B cell (primary cell): ENCODE data around the gene ZNF138. TPM values are rescaled to one million over a fixed set of nuclear protein-coding genes. Genes with fewer than 3 reads are reported as not detected.

Experiments used
- ATAC-seq: fragments of 200-7000 bp; cut with Tn5 transposase; one replicate; pipeline ENCODE4 v1.10.0; 2021; ENCODE audit warnings: low read depth, mild to moderate bottlenecking, moderate number of reproducible peaks, moderate library complexity
- CTCF ChIA-PET: fragments of 350-600 bp; sonication (Branson Sonifier 250); formaldehyde crosslinking; loops from one replicate; lab custom pipeline; 2021; ENCODE audit warnings: antibody characterized with exemption, inconsistent platforms; lab: Charles Lee
- POLR2A ChIA-PET: fragments of 350-600 bp; sonication (Branson Sonifier 250); formaldehyde crosslinking; loops from one replicate; lab custom pipeline; 2021; ENCODE audit warnings: antibody characterized with exemption; lab: Charles Lee
- DNase-seq: peaks from one replicate; pipeline ENCODE4 v3.0.0; 2013
- H2AFZ ChIP-seq: 2 replicates; pipeline ENCODE4 v1.6.1; 2012; ENCODE audit warnings: mild to moderate bottlenecking, low read depth, low read length; ENCODE audit not compliant: insufficient read depth, poor library complexity, severe bottlenecking
- H3K27ac ChIP-seq, 2 donors: 1 replicate in 1 of 2; 2 replicates in 1 of 2; pipeline ENCODE4 v1.5.1; 2012 to 2013; ENCODE audit warnings: low read length in 2 of 2, mild to moderate bottlenecking in 2 of 2, moderate library complexity in 1 of 2
- H3K27me3 ChIP-seq, 4 experiments: fragments of 200-600 bp in 1 of 4; sonication (generic) in 1 of 4; replicated peaks in 1 of 4; 1 replicate in 2 of 4; 2 replicates in 2 of 4; pipeline versions ENCODE4 v1.6.1 to v1.7.0; 2013 to 2016; ENCODE audit warnings: low read length in 3 of 4, mild to moderate bottlenecking in 2 of 4, mixed read lengths in 1 of 4, moderate library complexity in 1 of 4; ENCODE audit not compliant: insufficient read depth in 4 of 4, control insufficient read depth in 3 of 4; ENCODE audit errors: control extremely low read depth in 1 of 4
- H3K36me3 ChIP-seq, 2 experiments: replicated peaks in 1 of 2; 1 replicate in 1 of 2; 2 replicates in 1 of 2; pipeline versions ENCODE4 v1.6.1 to v1.7.1; 2013; ENCODE audit warnings: low read length in 1 of 2; ENCODE audit not compliant: insufficient read depth in 2 of 2, control insufficient read depth in 1 of 2; ENCODE audit errors: control extremely low read depth in 1 of 2, extremely low read depth in 1 of 2
- H3K4me1 ChIP-seq, 2 donors: fragments of 200-600 bp in 1 of 2; sonication (generic) in 1 of 2; 1 replicate in 1 of 2; 2 replicates in 1 of 2; pipeline versions ENCODE4 v1.5.1 to v1.6.1; 2013 to 2017; ENCODE audit warnings: low read length in 2 of 2; ENCODE audit not compliant: control insufficient read depth in 2 of 2, insufficient read depth in 2 of 2
- H3K4me2 ChIP-seq: replicated peaks from 2 replicates; pipeline ENCODE3; 2012; ENCODE audit warnings: mild to moderate bottlenecking, low read depth, low read length; ENCODE audit not compliant: poor library complexity, severe bottlenecking
- H3K4me3 ChIP-seq, 5 experiments: fragments of 200-600 bp in 1 of 5; sonication (generic) in 1 of 5; 1 replicate in 3 of 5; 2 replicates in 2 of 5; pipeline versions ENCODE4 v1.5.1 to v1.7.0; 2011 to 2016; ENCODE audit warnings: low read length in 4 of 5, mild to moderate bottlenecking in 4 of 5, low read depth in 2 of 5, control low read depth in 1 of 5, moderate library complexity in 1 of 5; ENCODE audit not compliant: insufficient read depth in 1 of 5; ENCODE audit errors: control extremely low read depth in 1 of 5, extremely low read depth in 1 of 5
- H3K79me2 ChIP-seq: fragments of 200-600 bp; sonication (generic); one replicate; pipeline ENCODE4 v1.6.0; 2016; ENCODE audit warnings: low read length; ENCODE audit not compliant: control insufficient read depth, insufficient read depth
- H3K9ac ChIP-seq: fragments of 200-600 bp; sonication (generic); 2 replicates; pipeline ENCODE4 v1.6.1; 2017; ENCODE audit warnings: mild to moderate bottlenecking, low read length, moderate library complexity
- H3K9me3 ChIP-seq, 3 donors: one replicate each; pipeline versions ENCODE4 v1.6.1 to v1.7.1; 2013; ENCODE audit warnings: low read length in 2 of 3; ENCODE audit not compliant: control insufficient read depth in 2 of 3, insufficient read depth in 1 of 3; ENCODE audit errors: control extremely low read depth in 1 of 3
- H4K20me1 ChIP-seq: 2 replicates; pipeline ENCODE4 v1.6.0; 2012; ENCODE audit warnings: mild to moderate bottlenecking, low read length; ENCODE audit not compliant: insufficient read depth, control insufficient read depth, poor library complexity, severe bottlenecking
- H3K27ac Mint-ChIP-seq: one replicate; pipeline ENCODE4 v1.8.0; 2021; ENCODE audit warnings: mixed read lengths
- H3K27me3 Mint-ChIP-seq: one replicate; pipeline ENCODE4 v1.8.0; 2021; ENCODE audit warnings: mixed read lengths
- H3K4me1 Mint-ChIP-seq: one replicate; pipeline ENCODE4 v1.8.0; 2021; ENCODE audit warnings: mixed read lengths
- H3K4me3 Mint-ChIP-seq: one replicate; pipeline ENCODE4 v1.8.0; 2021; ENCODE audit warnings: mixed read lengths
- H3K9me3 Mint-ChIP-seq: one replicate; pipeline ENCODE4 v1.8.0; 2022; ENCODE audit warnings: mixed read lengths; ENCODE audit not compliant: insufficient read depth
- EZH2 ChIP-seq: IDR thresholded peaks from 2 replicates; pipeline ENCODE4 v1.6.1; 2012; ENCODE audit warnings: borderline replicate concordance, low read depth, mild to moderate bottlenecking, moderate library complexity, low read length; ENCODE audit not compliant: insufficient read depth, poor library complexity, severe bottlenecking
- WGBS: methylation state at CpG from one replicate; pipeline ENCODE4 v1.1.5; 2013; ENCODE audit warnings: missing lambda C conversion rate; ENCODE audit not compliant: insufficient coverage; 5-methylcytosine and 5-hydroxymethylcytosine counted together
- intact Hi-C: fragments of 100-400 bp; cut with micrococcal nuclease; formaldehyde crosslinking; loops from one replicate; pipeline ENCODE4 v1.10.0; 2022
- polyA plus RNA-seq: library from polyadenylated mRNA; depleted of rRNA; stranded (reverse); fragments of >200 nt; gene quantifications from 2 replicates; pipeline ENCODE4 v1.2.3, GENCODE V29; 2012
- total RNA-seq, 2 donors: library from RNA; stranded (reverse); fragments of 120-200 nt in 1 of 2; gene quantifications; 1 replicate in 1 of 2; 2 replicates in 1 of 2; pipeline versions ENCODE4 v1.2.3 to v1.2.4, GENCODE V29; 2013 to 2022
- TF ChIP-seq, protein P1 (sequence below): fragments of 200-600 bp; IDR thresholded peaks from one replicate; pipeline ENCODE4 v1.8.0; 2022; ENCODE audit warnings: antibody characterized with exemption, mild to moderate bottlenecking

ZNF138 gene
- total and polyA plus RNA-seq, 2 donors (not counting 1 experiment from before 2014, with no cell fraction given) = 10.1 to 26.6 TPM

DNA sequence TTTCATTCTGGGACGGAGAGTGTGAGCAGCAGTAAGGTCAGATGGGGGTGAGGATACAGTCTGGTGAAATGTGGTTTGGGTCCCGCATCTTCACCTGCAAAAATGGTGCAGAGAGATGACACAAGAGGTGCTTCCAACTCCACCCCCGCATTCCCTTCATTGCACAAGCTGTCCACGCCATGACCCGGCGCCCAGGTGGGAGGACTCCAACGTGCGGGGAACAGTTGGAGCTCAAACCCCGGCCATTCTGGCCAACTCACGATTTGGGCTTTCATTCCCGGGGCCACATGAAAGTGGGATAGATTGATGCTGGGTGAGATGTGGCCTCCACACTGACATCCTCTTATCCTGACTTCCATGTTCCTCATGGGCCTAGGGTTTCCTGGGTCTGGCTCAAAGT, 74.3 kb downstream of the ZNF138 start:
- no peak overlapping the region for H3K27ac Mint-ChIP-seq
- ATAC-seq (no peak), DNase-seq (no peak)
- Histone ChIP-seq H3K36me3 (no peaks in the 10 kb centered on the region), H3K27me3 (no peaks in the 10 kb centered on the region), H3K79me2 (no peaks in the 10 kb centered on the region), H4K20me1 (no peaks in the 10 kb centered on the region), H3K4me2 (no peak overlapping the region), H3K9me3 (peaks cover 0 to 44% (median 0%) of the 10 kb centered on the region in 3 donors), H3K4me3 (no peak overlapping the region), H3K27ac (no peak overlapping the region), H3K9ac (no peak overlapping the region), H3K4me1 (no peaks in the 10 kb centered on the region), H2AFZ (no peak overlapping the region)
- ChIA-PET CTCF (no interaction called here), POLR2A (no interaction called here)
- no peaks in the 10 kb centered on the region for H3K4me1 Mint-ChIP-seq
- H3K4me3 Mint-ChIP-seq = no peak overlapping the region
- H3K27me3 Mint-ChIP-seq = no peaks in the 10 kb centered on the region
- TF ChIP-seq, protein P1, sequence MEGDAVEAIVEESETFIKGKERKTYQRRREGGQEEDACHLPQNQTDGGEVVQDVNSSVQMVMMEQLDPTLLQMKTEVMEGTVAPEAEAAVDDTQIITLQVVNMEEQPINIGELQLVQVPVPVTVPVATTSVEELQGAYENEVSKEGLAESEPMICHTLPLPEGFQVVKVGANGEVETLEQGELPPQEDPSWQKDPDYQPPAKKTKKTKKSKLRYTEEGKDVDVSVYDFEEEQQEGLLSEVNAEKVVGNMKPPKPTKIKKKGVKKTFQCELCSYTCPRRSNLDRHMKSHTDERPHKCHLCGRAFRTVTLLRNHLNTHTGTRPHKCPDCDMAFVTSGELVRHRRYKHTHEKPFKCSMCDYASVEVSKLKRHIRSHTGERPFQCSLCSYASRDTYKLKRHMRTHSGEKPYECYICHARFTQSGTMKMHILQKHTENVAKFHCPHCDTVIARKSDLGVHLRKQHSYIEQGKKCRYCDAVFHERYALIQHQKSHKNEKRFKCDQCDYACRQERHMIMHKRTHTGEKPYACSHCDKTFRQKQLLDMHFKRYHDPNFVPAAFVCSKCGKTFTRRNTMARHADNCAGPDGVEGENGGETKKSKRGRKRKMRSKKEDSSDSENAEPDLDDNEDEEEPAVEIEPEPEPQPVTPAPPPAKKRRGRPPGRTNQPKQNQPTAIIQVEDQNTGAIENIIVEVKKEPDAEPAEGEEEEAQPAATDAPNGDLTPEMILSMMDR = no peak
- TF ChIP-seq EZH2 = no peak
- intact Hi-C loops = no loop called here
- 95% methylated on average over 7 of the region's 11 CpGs for WGBS
- no peaks in the 10 kb centered on the region for H3K9me3 Mint-ChIP-seq

DNA sequence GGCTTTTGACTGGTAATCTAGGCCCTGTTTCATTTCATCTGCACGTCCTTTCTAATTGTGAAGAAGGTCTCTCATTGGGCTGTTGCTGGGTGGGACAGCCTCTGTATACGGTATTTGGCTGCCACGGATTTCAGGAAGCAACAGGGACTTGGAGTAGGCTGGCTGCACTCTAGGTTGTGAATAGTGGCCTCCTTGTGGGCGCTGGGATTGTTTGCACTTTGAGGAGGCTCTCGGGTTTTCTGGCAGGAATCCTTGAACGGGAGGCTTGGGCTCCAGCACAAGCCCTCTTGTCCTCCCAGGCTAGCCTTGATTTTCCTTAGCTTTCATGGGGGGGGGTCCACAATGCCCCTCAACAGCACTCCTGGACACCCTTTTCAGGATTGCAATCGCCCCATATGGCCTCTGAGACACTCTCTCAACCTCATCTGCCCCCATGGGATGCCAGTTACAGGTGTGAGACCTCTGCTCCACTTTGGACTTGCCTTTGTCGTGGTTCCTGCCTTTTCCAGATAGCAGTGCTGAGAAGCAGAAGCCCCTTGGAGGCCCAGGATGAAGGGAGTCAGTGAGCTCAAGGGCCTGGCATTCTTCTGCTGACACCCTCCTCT, 75.0 kb downstream of the ZNF138 start:
- Histone ChIP-seq H3K27ac (no peak overlapping the region), H3K4me1 (no peaks in the 10 kb centered on the region), H3K27me3 (no peaks in the 10 kb centered on the region), H3K4me2 (no peak overlapping the region), H3K79me2 (no peaks in the 10 kb centered on the region), H3K9me3 (peaks cover 0 to 39% (median 0%) of the 10 kb centered on the region in 3 donors), H2AFZ (no peak overlapping the region), H3K4me3 (no peak overlapping the region), H3K9ac (no peak overlapping the region), H4K20me1 (no peaks in the 10 kb centered on the region), H3K36me3 (no peaks in the 10 kb centered on the region)
- WGBS = 79% methylated on average over 8 of the region's 8 CpGs
- intact Hi-C loops = no loop called here
- DNase-seq (no peak), ATAC-seq (no peak)
- POLR2A ChIA-PET = no interaction called here
- Mint-ChIP-seq H3K4me1 (no peaks in the 10 kb centered on the region), H3K27ac (no peak overlapping the region), H3K4me3 (no peak overlapping the region), H3K27me3 (no peaks in the 10 kb centered on the region), H3K9me3 (no peaks in the 10 kb centered on the region)
- CTCF ChIA-PET = no interaction called here
- TF ChIP-seq, protein P1 = no peak
- no peak for TF ChIP-seq EZH2
